GM19328 (cell line): ENCODE results near the gene C1RL.

ENCODE experiments used
- ATAC-seq: cut with Tn5 transposase; IDR thresholded peaks from one replicate; pipeline ENCODE4 v1.9.1; 2021; ENCODE audit warnings: mild to moderate bottlenecking, moderate library complexity; ENCODE audit not compliant: unreplicated experiment

The C1RL gene

DNA sequence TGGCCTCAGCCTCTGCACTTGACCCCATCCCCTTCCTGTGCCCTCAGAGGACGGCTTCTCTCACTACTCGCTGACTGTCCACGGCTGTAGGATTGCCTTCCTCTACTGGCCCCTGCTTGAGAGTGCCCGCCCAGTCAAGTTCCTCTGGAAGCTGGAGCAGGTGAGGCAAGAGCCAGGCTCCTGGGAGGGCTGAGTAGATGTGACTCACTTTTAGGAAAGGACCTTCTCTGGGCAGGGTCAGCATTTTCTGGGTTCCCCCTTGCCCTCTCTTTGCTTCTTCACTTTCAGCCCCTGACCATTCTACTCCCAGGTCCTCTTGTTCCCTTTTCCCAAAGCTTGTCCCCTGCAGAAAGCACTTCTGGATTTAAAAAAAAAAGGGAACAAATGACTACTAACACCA is 28.9 kb upstream of the C1RL start:
- ATAC-seq, result no peak

DNA sequence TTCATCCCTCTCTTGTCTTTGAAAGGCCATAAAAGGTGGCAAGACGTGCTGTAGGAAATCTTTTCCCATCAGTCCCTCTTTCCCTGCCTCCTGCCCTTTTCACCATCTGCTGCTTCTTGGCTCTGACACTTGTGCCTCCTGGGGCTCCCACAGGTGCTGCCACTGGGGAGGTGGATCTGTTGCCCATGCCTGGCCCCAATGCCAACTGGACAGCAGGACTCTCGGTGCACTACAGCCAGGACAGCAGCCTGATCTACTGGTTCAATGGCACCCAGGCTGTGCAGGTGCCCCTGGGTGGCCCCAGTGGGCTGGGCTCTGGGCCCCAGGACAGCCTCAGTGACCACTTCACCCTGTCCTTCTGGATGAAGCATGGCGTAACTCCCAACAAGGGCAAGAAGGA is 27.7 kb upstream of the C1RL start:
- no peak for ATAC-seq

DNA sequence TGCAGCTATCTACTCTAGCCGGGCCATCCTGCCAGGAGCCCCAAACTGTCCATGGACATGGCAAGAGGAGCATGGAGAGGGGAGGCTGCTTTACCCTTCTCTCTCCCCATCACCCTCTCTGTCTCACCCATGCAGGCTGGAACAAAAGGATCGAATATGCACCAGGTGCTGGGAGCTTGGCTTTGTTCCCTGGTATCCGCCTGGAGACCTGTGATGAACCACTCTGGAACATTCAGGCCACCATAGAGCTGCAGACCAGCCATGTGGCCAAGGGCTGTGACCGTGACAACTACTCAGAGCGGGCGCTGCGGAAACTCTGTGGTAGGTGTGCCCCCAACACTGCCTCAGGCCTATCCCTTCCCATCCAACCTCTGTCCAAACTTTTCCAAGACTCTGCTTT is 27.1 kb upstream of the C1RL start:
- no peak for ATAC-seq

DNA sequence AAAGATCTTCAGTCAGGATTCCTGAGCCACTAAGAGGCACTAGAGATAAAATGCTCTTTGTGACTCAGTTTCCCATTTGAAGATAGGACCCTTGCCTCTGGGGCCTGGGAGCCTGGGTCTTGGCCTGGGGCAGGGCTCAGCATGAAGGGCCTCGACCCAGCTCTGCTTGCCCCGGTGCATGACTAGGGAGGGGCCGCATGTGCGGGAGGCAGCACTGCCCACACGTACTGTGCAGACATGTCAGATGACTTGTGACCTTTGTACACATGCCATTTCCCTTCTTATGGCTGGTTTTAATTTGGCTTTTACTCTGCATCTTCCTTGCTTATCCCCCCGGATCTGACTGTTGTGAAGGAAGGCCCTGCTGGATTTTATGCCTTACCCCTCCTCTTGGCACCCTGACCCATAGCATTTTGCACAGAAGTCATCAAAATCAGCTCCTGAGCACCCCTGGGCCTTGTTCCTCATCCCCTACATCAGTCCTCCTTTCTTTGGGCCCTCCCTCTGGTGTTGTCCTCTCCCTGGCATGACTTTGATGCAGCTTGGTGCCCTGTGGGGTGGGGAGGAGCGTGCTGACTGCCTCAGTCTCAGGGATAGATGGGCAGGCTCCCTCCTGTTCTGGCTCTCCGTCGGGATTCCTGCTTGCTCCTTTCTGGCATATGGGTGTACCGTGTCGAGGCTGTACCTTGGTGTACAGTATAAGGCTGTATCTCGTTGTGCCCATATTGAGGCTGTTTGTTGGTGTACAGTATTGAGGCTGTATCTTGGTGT is 25.6 kb upstream of the C1RL start:
- no peak for ATAC-seq

DNA sequence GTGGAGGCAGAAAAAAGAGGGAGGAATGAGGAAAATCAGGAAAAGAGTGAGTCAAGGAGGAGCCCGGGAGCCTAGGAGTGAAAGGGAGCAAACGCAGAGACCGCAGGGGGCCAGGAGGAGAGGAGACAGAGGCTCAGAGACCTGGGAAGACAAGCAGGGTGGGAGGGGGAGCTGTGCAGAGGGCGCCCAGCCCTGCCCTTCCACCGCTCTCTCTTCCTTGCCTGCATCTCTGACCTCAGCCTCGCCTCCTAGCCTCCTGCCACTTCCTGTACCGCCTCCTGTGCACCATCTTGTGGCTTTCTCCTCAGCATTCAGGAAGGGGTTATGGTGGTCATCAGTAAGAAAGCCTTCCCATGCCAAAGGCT is 22.5 kb upstream of the C1RL start:
- no peak for ATAC-seq

DNA sequence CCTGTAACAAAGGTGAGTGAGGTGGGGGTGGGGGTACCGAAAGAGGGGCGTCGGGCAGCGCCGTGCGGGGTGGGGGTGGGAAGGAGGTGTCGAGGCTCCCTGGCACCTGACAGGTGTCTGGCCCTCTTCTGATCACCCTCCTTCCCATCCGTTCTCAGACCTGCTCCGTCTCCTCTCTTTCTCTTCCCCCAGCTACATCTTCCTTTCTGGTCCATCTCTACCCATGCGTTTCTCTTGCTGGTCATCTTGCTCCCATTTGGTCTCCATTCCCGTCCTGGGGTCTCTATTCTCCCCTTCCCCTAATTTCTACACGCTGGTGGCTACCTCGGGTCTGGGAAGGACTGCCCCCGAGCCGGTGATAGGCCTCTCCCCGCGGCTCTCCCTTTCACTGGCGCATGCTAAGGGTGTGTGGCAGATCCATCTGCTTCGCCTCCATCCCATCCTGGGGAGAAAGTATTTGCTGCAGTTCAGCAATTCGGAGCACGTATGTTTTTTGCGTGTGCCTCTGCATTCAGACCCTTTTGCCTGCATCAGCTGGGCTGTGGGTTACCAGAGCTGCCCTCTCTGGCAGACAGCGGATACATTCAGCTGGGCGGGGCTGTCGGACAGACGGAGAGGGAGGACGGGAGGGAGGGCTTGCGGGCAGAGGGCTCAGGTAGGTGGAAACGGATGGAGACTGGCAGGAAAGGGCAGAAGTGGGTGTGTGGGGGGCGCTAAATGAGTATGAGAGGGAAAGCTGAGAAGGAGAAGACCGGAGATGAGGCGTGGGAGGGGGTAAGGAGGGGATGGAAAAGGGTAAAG is 21.9 kb upstream of the C1RL start:
- ATAC-seq, result no peak

DNA sequence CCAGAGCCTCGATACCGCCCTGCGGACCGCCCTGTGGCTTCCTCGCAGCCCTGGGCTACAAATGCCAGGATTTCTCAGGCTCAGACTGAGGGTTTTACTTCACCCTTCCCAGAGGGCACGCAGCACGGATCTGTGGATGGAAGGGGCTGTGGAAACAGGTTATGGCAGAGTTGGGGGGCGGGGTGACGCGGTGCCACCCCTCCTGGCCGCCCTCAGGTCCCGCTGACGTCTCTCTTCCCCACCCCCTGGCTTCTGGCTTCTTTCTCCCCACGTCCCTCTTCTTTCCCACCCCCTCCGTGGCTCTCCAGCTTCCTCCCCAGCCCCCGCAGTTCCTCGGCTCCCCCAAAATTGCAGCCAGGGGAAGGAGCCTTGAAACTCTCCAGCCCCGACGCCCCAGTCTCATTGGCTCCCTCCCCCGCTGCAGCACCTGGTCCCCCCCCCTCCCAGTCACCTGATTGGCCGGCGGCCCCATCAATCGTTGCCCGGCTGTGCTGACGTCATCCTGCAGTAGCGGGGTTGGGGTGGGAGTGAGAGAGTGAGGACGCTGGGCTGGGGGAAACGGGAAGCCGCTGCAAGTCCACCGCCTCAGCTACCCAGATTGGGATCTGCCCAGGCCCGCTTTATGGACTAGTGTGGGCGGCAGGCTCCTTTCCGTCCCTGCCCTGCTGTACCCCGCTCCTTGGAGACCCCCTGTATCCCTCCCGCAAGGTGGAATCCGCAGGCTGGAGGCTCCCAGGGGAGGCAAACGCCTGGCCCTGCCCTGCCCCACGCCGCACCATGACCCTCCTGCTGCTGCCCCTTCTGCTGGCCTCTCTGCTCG is 21.1 kb upstream of the C1RL start, which contains the start of gene CLSTN3:
Gene CLSTN3 (plus strand): TSS at position 500 of the 820 bp plus-strand sequence. CDS start 278 bp downstream, at position 778.
- ATAC-seq, result peak; percentile 65

DNA sequence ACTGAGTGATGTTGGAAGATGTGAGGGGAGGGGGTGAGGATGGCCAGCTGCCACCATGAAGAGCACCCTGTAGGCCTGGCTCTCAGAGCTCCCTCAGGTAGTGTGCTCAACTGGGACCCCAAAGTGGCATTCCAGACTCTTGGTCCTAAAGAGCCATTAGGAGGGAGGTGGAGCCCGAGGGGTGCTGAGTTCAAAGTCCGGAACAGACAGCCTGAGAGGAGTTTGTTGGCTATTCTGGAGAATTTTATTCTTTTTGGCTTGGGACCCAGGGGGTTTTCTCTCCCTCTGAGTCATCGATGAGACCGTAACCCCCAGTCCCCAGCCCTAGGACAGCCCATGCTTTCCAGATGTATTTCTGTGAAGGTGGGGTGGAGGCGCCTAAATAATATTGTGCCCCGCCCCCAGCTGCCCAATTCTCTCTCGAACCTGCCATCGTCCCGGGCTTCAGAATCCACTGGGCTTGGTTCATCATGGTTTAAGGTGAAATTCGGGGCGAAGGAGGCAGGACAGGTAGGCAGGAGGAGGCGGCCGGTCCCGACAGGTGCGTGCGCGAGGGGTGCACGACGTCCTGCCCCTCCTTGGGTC is 20.4 kb upstream of the C1RL start:
- peak; percentile 7 for ATAC-seq

DNA sequence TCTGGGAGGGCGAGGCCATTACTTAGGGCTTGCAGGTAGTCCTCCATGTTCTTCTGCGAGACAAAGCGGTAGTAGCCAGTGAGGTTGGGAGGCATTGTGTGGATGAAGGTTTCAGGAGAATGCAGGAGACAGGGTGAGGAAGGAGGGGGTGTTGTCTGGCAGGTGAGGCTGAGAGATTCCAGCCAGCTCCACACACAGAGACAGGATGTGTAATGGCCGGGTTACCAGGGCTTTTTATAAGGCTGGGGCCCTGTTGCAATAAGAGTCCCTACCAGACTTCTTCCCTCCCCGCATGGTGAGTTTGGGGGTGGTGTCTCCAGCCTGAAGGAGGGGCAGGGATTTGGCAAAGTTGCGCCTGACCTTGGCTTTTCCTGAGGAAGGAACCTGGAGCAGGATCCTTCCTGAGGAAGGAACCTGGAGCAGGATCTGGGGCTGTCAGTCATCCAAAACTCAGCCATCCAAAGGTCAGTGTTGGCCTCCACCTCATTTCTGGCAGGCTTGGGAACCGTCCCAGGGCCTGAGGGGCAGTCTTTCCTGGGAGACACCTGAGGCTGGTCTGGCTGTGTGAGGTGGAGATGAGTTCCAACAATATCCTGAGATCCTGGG is 19.8 kb upstream of the C1RL start, which contains the start of gene RBP5:
Gene RBP5 (minus strand): TSS at position 209 of the 606 bp plus-strand sequence. CDS start 114 bp downstream, at position 95.
- no peak for ATAC-seq

DNA sequence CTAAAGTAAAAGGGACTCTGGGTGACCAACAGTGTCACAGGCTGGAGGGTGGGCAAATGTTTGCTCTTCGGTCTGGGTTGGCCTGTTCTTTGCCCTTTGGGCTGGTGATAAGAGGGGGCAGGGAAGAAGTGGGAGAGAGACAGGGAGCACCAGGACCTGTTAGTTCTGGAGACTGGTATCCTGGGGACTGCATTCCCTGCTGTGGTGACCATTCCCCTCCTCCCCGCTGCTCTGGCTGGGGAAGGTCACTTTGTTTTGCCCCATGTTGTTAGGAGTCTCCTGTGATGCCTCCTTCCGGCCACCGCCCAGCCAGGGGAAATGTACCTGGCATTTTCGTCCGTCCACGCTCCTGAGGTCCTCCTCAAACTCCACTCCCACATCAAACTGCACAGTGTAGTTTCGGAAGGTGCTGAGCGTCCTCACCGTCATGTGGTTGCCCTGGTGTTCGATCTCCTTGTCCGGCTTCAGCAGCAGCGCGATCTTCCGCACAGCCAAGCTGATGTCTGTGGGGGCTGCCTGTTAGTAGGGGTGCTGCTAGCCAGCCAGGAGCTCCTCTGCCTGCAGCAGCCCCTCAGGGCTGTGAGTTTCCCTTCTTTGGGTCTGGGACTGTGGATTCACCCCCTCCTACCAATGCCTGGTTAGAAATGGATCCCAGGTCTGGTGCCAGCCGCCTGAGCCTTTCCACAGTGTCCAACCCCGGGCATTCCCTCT is 19.1 kb upstream of the C1RL start:
- no peak for ATAC-seq

DNA sequence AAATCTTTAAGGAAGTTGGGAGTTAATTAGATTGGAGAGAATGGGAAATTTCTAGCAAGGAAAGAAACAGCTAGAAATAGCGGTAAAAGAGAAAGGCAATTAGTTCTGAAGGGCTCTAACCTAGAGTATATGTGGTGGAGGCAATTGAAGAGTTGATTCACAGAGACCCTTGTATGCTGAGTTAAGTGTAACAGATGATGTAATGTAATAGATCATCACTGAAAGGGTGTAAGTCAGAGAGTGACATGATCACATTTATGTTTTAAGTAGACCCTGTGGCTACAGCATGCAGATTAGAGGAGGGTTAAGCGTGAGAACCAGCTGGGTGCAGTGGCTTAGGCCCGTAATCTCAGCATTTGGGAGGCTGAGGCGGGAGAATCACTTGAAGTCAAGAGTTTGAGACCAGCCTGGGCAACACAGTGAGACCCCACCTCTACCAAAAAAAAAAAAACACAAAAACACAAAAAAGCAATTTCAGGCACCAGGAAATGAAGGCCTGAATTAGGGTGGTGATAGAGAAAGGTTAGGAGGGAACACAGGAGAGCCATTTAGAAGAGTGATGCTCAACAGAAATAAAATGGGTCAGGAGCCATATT is 16.7 kb upstream of the C1RL start:
- ATAC-seq, result no peak

DNA sequence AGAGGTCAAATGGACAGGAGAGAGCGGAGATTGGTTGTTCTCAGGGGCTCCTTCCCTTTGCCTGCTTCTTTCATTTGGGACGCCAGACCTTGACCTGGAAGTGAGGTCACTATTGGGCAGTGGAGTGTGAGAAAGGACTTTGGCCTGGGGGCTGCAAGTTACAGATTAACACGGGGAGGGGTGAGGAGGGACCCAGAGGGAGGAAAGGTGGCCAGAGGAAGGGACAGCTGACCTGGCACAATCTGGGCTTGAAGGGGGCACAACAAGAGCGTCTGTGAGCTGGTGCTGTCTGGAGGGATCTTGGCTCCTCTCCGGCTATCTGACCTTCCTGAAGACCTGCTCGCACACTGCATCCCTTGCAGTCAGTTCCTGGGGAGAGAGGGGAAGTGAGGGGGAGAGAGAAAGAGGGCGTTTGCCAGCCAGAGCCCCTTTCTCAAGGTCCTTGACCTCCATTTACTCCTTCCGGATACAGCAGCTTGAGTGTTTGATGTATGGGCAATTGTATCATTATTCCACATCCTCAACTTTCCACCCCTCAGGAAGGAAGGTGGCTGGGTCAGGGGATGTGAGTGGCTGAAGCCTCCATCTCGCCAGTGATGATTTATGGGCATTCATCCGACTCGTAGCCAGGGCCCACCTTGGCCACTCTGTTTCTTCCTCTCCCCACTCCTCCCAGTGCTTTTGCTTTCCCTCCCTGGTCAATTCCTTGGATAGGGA is 14.9 kb upstream of the C1RL start:
- ATAC-seq, result no peak

DNA sequence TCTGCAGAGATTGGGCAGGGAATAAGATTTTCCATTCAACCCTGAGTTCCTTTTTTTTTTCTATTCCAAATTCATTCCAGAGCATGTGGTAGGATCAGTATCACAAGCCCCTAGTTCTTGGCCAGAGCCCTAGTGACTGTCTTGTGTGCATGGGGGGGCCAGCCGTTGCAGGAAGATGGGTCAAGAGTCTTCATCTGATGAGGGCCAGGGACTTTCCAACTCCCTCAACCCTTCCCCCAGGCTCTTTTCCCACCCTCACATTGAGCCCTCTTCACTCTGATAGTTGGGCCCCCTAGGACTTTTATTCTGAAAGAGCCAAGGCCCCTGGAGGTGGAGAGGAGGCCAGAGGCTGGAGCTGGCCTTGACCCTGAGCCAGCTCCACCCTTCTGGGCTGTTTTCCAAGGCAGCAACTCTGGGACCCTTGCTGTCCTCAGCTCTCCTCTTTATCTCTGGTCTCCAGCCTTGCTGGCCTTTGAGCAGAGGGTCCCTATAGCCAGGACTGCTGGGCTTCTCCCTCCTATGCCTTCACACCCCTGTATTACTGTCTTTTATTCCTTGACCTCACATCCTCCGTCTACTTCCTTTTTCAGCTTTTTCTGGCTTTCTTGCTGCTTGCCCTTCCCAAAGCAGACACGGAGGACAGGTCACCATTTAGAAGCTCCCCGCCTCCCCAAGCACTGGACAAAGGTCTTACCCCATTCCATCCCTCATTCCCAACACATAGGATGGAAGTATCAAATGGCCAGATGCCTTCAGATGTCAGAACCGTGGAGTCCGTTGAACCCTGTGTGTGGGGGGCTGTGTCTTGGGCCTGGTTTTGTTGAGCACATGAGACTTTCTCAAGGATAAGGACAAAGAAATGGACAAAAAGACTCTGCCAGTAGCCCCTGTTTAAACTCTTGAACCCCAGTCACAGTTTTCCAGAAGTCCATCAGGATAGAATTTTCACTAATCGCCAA is 14.1 kb upstream of the C1RL start:
- no peak for ATAC-seq

DNA sequence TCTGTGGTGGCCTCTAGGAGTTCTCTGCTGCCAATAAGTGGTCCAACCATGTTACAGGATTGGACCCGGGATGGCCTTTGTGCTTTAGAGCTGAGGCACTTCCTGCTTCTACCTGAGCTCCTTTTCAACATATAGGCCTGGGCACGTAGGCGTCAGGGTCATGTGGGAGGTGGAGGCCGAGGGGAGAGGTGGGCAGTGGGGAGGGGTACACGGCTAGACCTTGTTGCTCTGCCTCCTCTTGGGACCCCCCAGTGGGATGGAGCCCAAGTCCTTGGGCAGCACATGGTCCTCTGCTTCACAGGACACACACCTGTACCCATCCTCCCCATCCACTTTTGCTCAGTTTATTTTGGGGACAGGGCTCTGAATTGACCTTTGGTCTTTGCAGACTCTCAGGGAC is 12.3 kb upstream of the C1RL start:
- ATAC-seq, result no peak

DNA sequence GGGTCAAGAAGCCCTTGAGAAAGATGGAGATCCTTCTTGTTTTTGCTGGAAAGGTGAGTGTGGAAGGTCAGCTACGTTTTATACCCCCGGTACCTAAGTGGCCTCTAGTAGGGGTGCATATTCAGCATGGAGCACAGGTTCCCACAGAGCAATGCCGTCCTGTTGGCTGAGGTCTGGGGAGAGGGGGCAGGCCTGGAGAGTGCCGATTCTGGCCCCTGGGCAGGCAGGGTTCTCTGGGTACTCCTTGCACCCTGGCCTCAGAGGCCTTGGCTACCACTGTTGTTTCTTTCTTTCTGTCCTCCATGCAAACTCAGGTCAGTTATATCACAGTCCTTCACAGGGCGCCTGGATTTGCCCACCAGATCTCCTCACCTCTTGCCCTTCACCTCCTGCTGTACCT is 11.2 kb upstream of the C1RL start:
- ATAC-seq, result no peak

DNA sequence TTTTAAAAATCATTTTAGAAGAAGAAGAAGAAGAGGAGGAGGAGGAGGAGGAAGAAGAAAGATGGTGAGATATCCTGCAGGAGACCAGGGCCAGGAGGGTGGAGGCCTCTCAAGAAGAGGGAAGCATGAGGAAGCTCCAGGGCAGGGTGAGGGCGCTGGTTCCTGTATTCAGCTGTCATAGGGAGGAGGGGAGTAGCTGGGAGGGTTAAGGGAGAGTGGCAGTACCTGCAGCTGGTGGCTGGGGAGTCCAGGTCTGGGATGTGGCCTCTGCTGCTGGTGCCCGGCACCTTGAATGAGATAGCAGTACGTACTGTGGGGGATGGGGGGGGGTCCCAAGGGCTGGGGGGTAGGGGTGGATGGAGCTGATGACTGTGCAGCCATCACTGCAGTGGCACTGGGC is 9.9 kb upstream of the C1RL start:
- ATAC-seq, result no peak

DNA sequence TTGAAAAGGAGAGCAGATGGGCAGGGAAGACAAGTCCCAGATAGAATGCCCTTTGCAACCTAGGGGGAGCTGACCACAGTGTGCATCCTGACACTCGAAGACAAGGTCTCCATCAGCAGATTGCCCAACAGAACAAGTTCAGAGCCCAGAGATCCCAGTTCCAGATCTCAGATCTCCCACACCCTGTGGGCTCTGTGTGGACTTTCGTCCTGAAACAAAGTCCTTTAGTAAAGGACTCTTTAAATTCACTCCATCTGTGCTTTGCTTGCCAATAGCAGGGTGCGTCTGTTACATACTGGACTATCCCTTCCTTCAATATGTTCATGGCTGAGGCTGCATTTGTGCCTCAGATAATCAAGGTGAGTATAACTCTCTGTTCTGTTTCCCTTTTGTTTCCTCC is 8.7 kb upstream of the C1RL start:
- ATAC-seq, result no peak

DNA sequence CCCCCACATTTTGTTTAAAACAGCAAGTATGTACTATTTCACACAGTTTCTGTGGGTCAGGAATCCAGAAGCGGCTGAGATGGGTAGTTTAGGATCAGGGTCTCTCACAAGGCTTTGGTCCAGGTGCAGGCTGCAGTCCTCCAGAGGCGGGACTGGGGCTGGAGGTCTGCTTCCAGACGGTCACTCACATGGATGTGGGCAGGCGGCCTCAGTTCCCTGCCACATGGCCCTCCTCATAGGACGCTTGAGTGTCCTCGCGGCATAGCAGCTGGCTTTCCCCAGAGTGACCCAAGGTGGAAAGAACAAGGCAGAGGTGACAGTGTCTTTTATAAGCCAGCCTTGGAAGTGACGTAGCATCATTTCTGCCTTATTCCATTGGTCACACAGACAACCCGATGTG is 7.9 kb upstream of the C1RL start:
- ATAC-seq, result no peak
